ENCODE data around the gene EVC. TPM values are rescaled to one million over a fixed set of nuclear protein-coding genes. Genes with fewer than 3 reads are reported as not detected.

EVC gene
- total and polyA plus RNA-seq, 4 donors = 9.3 to 58.2 (median 25.0) TPM

DNA sequence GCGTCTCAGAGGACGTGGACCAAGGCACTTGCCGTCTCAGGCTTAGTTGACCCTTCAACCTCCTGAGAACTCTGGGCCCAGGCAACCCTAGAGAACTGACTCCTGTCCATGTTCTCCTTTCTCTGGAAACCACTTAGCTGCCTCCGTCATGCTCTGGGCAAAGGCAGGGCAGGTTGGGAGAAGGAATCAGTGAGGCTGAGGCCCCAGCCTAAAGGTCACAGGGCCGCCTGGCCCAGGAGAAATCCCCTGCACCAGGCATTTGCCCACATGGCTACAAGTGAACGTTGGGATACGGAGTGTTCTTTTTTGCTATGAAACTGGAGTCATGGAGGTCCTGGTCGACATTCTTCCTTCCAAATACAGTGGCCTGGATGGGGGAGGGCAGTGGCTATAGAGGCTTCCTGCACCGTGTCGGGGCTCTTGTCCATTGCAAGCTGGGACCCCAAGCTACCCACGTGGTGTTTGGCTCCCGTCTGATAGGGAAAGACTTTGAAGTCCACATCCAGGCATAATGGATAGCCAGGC is 105.9 kb downstream of the EVC start:
- DNase-seq (peak in 1 of 2 donors; percentile 37), ATAC-seq (ENCODE audit: low FRiP score) (no peak)
- peaks cover 0 to 6% of the 10 kb centered on the region in 2 donors for H3K36me3 ChIP-seq (ENCODE audit: control insufficient read depth in 1 of 2, insufficient read depth in 2 of 2, low read length in 1 of 2)
- H3K27me3 ChIP-seq (ENCODE audit: control insufficient read depth in 1 of 2, insufficient read depth in 2 of 2, low read length in 1 of 2) = no peaks in the 10 kb centered on the region
- WGBS, 2 donors = 84% methylated on average over 12 of the region's 12 CpGs
- H3K9me3 ChIP-seq (ENCODE audit: control insufficient read depth, low read length) = no peaks in the 10 kb centered on the region
- H3K4me1 ChIP-seq (ENCODE audit: control insufficient read depth in 1 of 2, insufficient read depth in 2 of 2, low read length in 2 of 2) = no peaks in the 10 kb centered on the region
- H3K4me3 ChIP-seq (ENCODE audit: low read length in 2 of 2) = no peak overlapping the region
- H3K27ac ChIP-seq (ENCODE audit: low read depth in 1 of 2, low read length in 2 of 2) = no peak overlapping the region
- intact Hi-C loops (cut with DNase I) = no loop called here

DNA sequence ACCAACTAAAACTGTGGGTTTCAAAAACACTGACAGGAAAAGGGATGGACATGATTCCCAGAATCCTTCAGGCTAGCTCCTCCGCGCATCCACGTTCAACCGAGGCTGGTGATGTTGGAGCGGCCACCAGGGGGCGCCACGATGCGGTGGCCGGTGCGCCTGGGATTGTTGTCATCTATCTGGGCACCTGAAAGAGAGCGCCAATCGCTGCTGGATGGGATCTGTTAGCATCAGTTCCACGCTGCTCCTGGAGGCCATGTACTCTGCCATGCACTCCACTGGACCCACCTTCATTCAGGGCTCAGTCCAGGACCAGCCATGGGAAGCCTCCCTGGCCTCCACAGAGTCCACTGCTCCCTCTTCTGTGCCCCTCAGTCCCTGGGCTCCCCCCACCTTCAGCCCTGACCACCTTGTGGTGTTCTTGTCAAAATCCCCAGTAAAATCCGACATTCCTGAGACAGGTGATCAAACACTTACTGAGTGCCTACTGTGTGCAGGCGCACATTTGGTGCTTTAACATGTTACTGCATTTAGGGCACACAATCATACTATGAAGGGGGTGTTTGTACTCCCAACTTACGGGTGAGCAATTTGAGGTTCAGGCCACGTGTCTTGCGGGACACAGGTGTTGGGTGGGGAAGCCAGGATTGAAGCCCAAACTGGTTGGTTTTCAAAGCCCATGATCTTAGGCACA is 110.8 kb downstream of the EVC start:
- intact Hi-C loops (cut with DNase I) = no loop called here
- ATAC-seq (ENCODE audit: low FRiP score) (no peak), DNase-seq (peak in 1 of 2 donors; percentile 77)
- Histone ChIP-seq H3K27ac (ENCODE audit: low read depth in 1 of 2, low read length in 2 of 2) (no peak overlapping the region), H3K9me3 (ENCODE audit: control insufficient read depth, low read length) (no peaks in the 10 kb centered on the region), H3K27me3 (ENCODE audit: control insufficient read depth in 1 of 2, insufficient read depth in 2 of 2, low read length in 1 of 2) (no peaks in the 10 kb centered on the region), H3K36me3 (ENCODE audit: control insufficient read depth in 1 of 2, insufficient read depth in 2 of 2, low read length in 1 of 2) (peaks cover 0 to 3% of the 10 kb centered on the region in 2 donors), H3K4me3 (ENCODE audit: low read length in 2 of 2) (no peak overlapping the region), H3K4me1 (ENCODE audit: control insufficient read depth in 1 of 2, insufficient read depth in 2 of 2, low read length in 2 of 2) (no peaks in the 10 kb centered on the region)
- WGBS, 2 donors = 63 to 65% methylated on average over 16 to 18 of the region's 18 CpGs

DNA sequence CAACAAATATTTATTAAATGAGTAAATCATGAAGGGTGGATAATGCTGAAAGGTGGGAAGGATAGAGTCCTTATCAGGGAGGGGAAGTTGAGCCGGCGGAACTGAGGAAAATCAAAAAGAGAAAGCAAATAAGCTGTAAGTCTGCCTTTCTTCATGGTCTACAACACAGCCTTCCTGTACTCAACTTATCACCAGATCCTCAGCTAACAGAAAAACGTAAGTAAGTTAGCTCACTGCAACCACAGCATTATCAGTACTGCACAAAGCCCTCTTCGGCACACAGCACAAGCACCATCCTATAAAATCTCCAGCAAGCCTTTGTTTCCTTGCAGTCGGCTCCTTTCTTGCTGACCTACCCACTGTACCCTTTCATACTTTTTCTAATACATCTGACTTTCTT is 111.6 kb downstream of the EVC start:
- peaks cover 0 to 3% of the 10 kb centered on the region in 2 donors for H3K36me3 ChIP-seq (ENCODE audit: control insufficient read depth in 1 of 2, insufficient read depth in 2 of 2, low read length in 1 of 2)

DNA sequence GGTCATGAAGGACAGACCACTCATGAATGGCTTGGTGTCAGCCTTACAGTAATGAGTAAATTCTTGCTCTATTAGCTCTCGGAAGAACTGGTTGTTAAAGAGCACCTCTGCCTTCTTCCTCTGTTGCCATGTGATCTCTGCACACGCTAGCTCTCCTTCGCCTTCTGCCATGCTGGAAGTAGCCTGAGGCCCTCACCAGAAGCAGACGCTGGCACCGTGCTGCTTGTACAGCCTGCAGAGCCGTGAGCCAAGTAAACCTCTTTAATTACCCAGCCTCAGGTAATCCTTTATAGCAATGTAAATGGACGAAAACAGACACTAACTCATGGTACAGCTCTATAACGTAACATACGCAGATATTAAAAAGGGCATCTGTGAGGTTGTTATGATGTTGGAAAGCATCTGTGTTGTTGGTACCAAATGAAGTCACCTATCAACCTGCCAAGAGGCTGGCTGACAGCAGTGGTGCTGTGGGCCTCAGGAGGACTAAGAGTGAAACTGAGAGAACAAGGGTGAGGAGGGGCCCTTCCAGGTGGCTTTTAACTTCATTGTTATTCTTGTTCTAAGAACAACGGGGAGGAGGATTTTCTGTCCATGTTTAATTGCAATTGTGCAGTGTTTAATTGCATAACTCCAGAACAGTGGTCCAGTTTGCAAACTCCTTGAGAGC is 112.7 kb downstream of the EVC start:
- no peak for DNase-seq
- 80 to 83% methylated on average over 10 of the region's 10 CpGs for WGBS, 2 donors

More for the DNA sequence above, 111.6 kb downstream of the EVC start:
- no peak for ATAC-seq (ENCODE audit: low FRiP score)
- Histone ChIP-seq H3K9me3 (ENCODE audit: control insufficient read depth, low read length) (no peaks in the 10 kb centered on the region), H3K27me3 (ENCODE audit: control insufficient read depth in 1 of 2, insufficient read depth in 2 of 2, low read length in 1 of 2) (no peaks in the 10 kb centered on the region), H3K4me3 (ENCODE audit: low read length in 2 of 2) (no peak overlapping the region), H3K27ac (ENCODE audit: low read depth in 1 of 2, low read length in 2 of 2) (no peak overlapping the region), H3K4me1 (ENCODE audit: control insufficient read depth in 1 of 2, insufficient read depth in 2 of 2, low read length in 2 of 2) (no peaks in the 10 kb centered on the region)
- DNase-seq = no peak
- intact Hi-C loops (cut with DNase I) = no loop called here
- 77 to 78% methylated on average over 5 of the region's 5 CpGs for WGBS, 2 donors

DNA sequence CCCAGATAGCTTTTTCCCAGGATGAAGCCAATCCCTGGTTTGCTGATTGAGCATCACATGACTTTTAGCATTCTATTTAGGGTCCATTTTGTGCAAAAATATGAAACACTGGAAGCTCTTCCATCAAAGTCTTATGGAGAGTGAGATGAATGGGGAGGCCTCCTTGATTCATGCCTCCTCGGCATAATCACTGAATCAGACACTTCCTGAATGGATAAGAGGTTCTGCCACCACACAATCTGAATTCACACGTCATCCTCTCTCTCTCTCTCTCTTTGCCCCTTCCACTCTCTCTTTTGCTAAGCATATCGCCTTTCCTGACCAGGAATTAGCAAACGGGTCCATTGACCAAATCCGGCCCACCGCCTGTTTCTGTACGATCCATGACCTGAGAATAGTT is 113.2 kb downstream of the EVC start:
- ATAC-seq (ENCODE audit: low FRiP score) (no peak), DNase-seq (no peak)
- intact Hi-C loops (cut with DNase I) = no loop called here
- H3K4me1 ChIP-seq (ENCODE audit: control insufficient read depth in 1 of 2, insufficient read depth in 2 of 2, low read length in 2 of 2) = no peaks in the 10 kb centered on the region
- 86 to 89% methylated on average over 7 of the region's 7 CpGs for WGBS, 2 donors
- no peaks in the 10 kb centered on the region for H3K27me3 ChIP-seq (ENCODE audit: control insufficient read depth in 1 of 2, insufficient read depth in 2 of 2, low read length in 1 of 2)
- no peak overlapping the region for H3K27ac ChIP-seq (ENCODE audit: low read depth in 1 of 2, low read length in 2 of 2)
- H3K9me3 ChIP-seq (ENCODE audit: control insufficient read depth, low read length) = no peaks in the 10 kb centered on the region
- H3K4me3 ChIP-seq (ENCODE audit: low read length in 2 of 2) = no peak overlapping the region
- H3K36me3 ChIP-seq (ENCODE audit: control insufficient read depth in 1 of 2, insufficient read depth in 2 of 2, low read length in 1 of 2) = peaks cover 0 to 3% of the 10 kb centered on the region in 2 donors

More for the DNA sequence above, 112.7 kb downstream of the EVC start:
- Histone ChIP-seq H3K27me3 (ENCODE audit: control insufficient read depth in 1 of 2, insufficient read depth in 2 of 2, low read length in 1 of 2) (no peaks in the 10 kb centered on the region), H3K27ac (ENCODE audit: low read depth in 1 of 2, low read length in 2 of 2) (no peak overlapping the region), H3K36me3 (ENCODE audit: control insufficient read depth in 1 of 2, insufficient read depth in 2 of 2, low read length in 1 of 2) (peaks cover 0 to 3% of the 10 kb centered on the region in 2 donors), H3K4me1 (ENCODE audit: control insufficient read depth in 1 of 2, insufficient read depth in 2 of 2, low read length in 2 of 2) (no peaks in the 10 kb centered on the region), H3K4me3 (ENCODE audit: low read length in 2 of 2) (no peak overlapping the region), H3K9me3 (ENCODE audit: control insufficient read depth, low read length) (no peaks in the 10 kb centered on the region)
- intact Hi-C loops (cut with DNase I) = no loop called here
- ATAC-seq (ENCODE audit: low FRiP score) = no peak

DNA sequence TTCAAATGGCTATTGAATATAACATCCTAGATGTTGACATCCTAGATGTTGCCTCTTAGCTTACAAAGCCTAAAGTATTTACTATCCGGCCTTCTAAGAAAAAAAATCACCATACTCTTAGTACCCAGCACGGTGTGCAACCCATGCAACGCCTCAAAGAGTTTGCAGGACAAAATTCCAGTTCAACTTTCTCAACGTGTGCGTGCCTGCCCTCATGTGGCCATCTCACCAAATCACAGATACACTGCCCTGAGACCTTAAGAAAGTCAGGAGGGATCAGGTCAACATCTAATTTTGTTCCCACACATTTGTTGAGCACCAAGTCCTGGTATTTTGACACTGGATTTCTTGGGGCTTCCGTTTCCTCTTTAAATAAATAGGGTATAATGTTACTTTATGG is 113.6 kb downstream of the EVC start:
- Histone ChIP-seq H3K27me3 (ENCODE audit: control insufficient read depth in 1 of 2, insufficient read depth in 2 of 2, low read length in 1 of 2) (no peaks in the 10 kb centered on the region), H3K27ac (ENCODE audit: low read depth in 1 of 2, low read length in 2 of 2) (no peak overlapping the region), H3K36me3 (ENCODE audit: control insufficient read depth in 1 of 2, insufficient read depth in 2 of 2, low read length in 1 of 2) (peaks cover 0 to 3% of the 10 kb centered on the region in 2 donors), H3K4me3 (ENCODE audit: low read length in 2 of 2) (no peak overlapping the region), H3K4me1 (ENCODE audit: control insufficient read depth in 1 of 2, insufficient read depth in 2 of 2, low read length in 2 of 2) (no peaks in the 10 kb centered on the region), H3K9me3 (ENCODE audit: control insufficient read depth, low read length) (no peaks in the 10 kb centered on the region)
- WGBS, 2 donors = 68 to 72% methylated on average over 6 of the region's 6 CpGs
- DNase-seq (no peak), ATAC-seq (ENCODE audit: low FRiP score) (no peak)
- intact Hi-C loops (cut with DNase I) = no loop called here

DNA sequence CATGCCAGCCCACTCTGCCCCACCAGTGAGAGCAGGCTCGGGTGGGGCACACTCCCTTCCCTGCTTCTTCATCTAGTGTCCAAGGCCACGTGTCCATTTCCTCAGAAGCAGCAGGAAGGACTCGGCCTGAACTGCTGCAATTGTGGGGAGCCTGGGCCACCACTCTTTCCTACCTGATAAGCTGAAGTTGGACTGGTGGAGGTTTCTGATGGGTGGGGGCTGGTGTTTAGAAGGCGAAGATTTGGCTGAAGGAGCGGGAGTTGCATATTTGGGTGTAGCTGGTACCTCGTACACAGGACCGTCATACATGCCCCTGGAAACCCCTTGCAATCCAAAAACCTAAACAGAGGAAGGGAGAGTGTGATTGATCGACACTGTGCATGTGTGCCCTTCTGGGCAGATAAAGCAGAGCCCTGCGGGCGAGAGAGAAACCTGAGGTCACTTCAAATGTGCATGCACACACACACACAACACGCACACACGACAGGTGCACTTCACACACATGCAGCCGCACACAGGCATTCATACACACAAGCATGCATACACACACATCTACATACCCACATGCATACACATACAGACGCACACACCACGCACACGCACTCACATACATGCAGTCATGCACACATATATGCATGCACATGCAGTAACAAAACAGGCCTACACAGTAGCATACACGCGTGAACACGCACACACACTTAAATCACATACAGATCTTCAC is 114.5 kb downstream of the EVC start:
- Histone ChIP-seq H3K4me3 (ENCODE audit: low read length in 2 of 2) (no peak overlapping the region), H3K27ac (ENCODE audit: low read depth in 1 of 2, low read length in 2 of 2) (no peak overlapping the region), H3K36me3 (ENCODE audit: control insufficient read depth in 1 of 2, insufficient read depth in 2 of 2, low read length in 1 of 2) (peaks cover 0 to 3% of the 10 kb centered on the region in 2 donors), H3K4me1 (ENCODE audit: control insufficient read depth in 1 of 2, insufficient read depth in 2 of 2, low read length in 2 of 2) (no peaks in the 10 kb centered on the region), H3K9me3 (ENCODE audit: control insufficient read depth, low read length) (no peaks in the 10 kb centered on the region), H3K27me3 (ENCODE audit: control insufficient read depth in 1 of 2, insufficient read depth in 2 of 2, low read length in 1 of 2) (no peaks in the 10 kb centered on the region)
- no peak for ATAC-seq (ENCODE audit: low FRiP score)
- WGBS, 2 donors = 85 to 92% methylated on average over 19 of the region's 19 CpGs
- peak in 1 of 2 donors; percentile 59 for DNase-seq
- intact Hi-C loops (cut with DNase I) = no loop called here

DNA sequence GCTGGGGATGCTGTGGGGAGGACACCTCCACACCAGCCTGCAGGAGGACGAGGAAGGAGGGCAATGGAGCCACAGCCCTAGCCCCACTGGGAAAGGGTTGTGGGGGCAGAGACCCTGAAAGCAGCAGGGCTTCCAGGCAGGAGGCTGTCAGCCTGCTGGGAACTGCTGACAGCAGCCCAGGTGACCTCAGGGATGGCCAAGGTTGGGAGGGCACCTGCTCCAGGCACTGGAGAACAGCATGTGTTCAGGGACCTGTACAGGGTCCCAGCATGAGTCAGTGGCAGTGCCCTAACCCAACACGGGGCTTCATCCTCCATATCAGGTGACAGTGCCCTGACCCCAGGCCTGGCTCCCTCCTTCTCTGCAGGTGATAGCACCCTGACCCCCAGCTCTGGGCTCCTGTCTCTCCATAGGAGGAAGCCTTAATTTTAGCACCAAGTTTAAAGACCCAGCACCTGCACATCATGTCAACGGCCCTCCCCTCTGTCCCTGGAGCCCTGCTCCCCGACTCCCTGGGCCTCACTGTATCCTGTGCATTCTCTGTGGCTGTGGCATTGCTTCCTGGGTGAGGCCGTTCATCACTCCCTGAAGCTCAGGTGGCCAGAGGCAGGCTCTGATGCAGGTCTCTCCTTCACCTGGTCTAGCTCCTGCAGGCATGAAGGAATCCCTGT is 115.6 kb downstream of the EVC start:
- ATAC-seq (ENCODE audit: low FRiP score) (peak; percentile 23), DNase-seq (no peak)
- no peaks in the 10 kb centered on the region for H3K27me3 ChIP-seq (ENCODE audit: control insufficient read depth in 1 of 2, insufficient read depth in 2 of 2, low read length in 1 of 2)
- no peak overlapping the region for H3K4me3 ChIP-seq (ENCODE audit: low read length in 2 of 2)
- H3K36me3 ChIP-seq (ENCODE audit: control insufficient read depth in 1 of 2, insufficient read depth in 2 of 2, low read length in 1 of 2) = peaks cover 0 to 2% of the 10 kb centered on the region in 2 donors
- intact Hi-C loops (cut with DNase I) = no loop called here
- H3K27ac ChIP-seq (ENCODE audit: low read depth in 1 of 2, low read length in 2 of 2) = no peak overlapping the region
- WGBS, 2 donors = 68 to 69% methylated on average over 5 of the region's 5 CpGs
- H3K4me1 ChIP-seq (ENCODE audit: control insufficient read depth in 1 of 2, insufficient read depth in 2 of 2, low read length in 2 of 2) = no peaks in the 10 kb centered on the region
- no peaks in the 10 kb centered on the region for H3K9me3 ChIP-seq (ENCODE audit: control insufficient read depth, low read length)
